T-helper 2 cell treated with Interferon-gamma antibody and Interleukin-4, amounts not matched to agents 100 ng/mL and 5 ng/mL, for 36 hours (primary cell): ENCODE measurements around the gene SCD5. TPM values are rescaled to one million over a fixed set of nuclear protein-coding genes. Genes with fewer than 3 reads are reported as not detected.

ENCODE experiments used
- intact Hi-C: fragments of 100-400 bp; cut with micrococcal nuclease; formaldehyde crosslinking; loops from one replicate; pipeline ENCODE4 v1.15.1; 2023
- total RNA-seq: library from RNA; stranded (reverse); gene quantifications from 2 replicates; pipeline ENCODE4 v1.2.3, GENCODE V29; 2022

Gene SCD5
- total RNA-seq, 1 donor from 2014 or later = 0.36 TPM

- intact Hi-C loops = no loop called here
Observed at GRCh38 chr4:82733636-82734035, 65.0 kb downstream of the SCD5 start.

GRCh38 chr4:82728301-82728700 lies 70.3 kb downstream of the SCD5 start:
- intact Hi-C loops = no loop called here

- intact Hi-C loops = no loop called here
Observed at GRCh38 chr4:82726596-82726995, 72.0 kb downstream of the SCD5 start.

GRCh38 chr4:82721819-82722423 lies 76.7 kb downstream of the SCD5 start:
- intact Hi-C loops = no loop called here

- intact Hi-C loops = no loop called here
Observed at GRCh38 chr4:82718162-82718940, 80.2 kb downstream of the SCD5 start.

- intact Hi-C loops = no loop called here
Observed at GRCh38 chr4:82715731-82716617, 82.6 kb downstream of the SCD5 start.

GRCh38 chr4:82713856-82714255 lies 84.7 kb downstream of the SCD5 start:
- intact Hi-C loops = no loop called here

GRCh38 chr4:82712561-82712960 lies 86.0 kb downstream of the SCD5 start:
- intact Hi-C loops = no loop called here

GRCh38 chr4:82711158-82711785 lies 87.3 kb downstream of the SCD5 start:
- intact Hi-C loops = no loop called here

- intact Hi-C loops = no loop called here
Observed at GRCh38 chr4:82710197-82710929, 88.2 kb downstream of the SCD5 start.

- intact Hi-C loops = no loop called here
Observed at GRCh38 chr4:82708982-82709381, 89.6 kb downstream of the SCD5 start.

GRCh38 chr4:82706349-82707000 lies 92.1 kb downstream of the SCD5 start:
- intact Hi-C loops = no loop called here

GRCh38 chr4:82705928-82706300 lies 92.7 kb downstream of the SCD5 start:
- intact Hi-C loops = no loop called here

- intact Hi-C loops = no loop called here
Observed at GRCh38 chr4:82705169-82705927, 93.2 kb downstream of the SCD5 start.

GRCh38 chr4:82704156-82704555 lies 94.4 kb downstream of the SCD5 start:
- intact Hi-C loops = no loop called here

- intact Hi-C loops = no loop called here
Observed at GRCh38 chr4:82698412-82698811, 100.2 kb downstream of the SCD5 start.

- intact Hi-C loops = no loop called here
Observed at GRCh38 chr4:82697561-82697960, 101.0 kb downstream of the SCD5 start.

GRCh38 chr4:82696117-82696860 lies 102.3 kb downstream of the SCD5 start:
- intact Hi-C loops = no loop called here

- intact Hi-C loops = no loop called here
Observed at GRCh38 chr4:82694892-82695291, 103.7 kb downstream of the SCD5 start.
